Hepatocyte (in vitro differentiated cells): ENCODE results near the gene SBNO2.

ENCODE experiments used
- EZH2 ChIP-seq: fragments of 200-600 bp; sonication (generic); IDR thresholded peaks from 2 replicates; pipeline ENCODE4 v1.6.1; 2016; ENCODE audit warnings: antibody characterized with exemption, mild to moderate bottlenecking, borderline replicate concordance
- EZH2phosphoT487 ChIP-seq: fragments of 200-600 bp; sonication (generic); IDR thresholded peaks from one replicate; pipeline ENCODE4 v1.6.1; 2018; ENCODE audit warnings: antibody characterized with exemption, mild to moderate bottlenecking, low read depth, moderate library complexity; ENCODE audit not compliant: unreplicated experiment, severe bottlenecking
- TF ChIP-seq, protein P1 (sequence below): fragments of 200-600 bp; sonication (generic); IDR thresholded peaks from 2 replicates; pipeline ENCODE4 v1.5.1; 2016; ENCODE audit warnings: antibody characterized with exemption, mild to moderate bottlenecking; ENCODE audit not compliant: poor library complexity

DNA sequence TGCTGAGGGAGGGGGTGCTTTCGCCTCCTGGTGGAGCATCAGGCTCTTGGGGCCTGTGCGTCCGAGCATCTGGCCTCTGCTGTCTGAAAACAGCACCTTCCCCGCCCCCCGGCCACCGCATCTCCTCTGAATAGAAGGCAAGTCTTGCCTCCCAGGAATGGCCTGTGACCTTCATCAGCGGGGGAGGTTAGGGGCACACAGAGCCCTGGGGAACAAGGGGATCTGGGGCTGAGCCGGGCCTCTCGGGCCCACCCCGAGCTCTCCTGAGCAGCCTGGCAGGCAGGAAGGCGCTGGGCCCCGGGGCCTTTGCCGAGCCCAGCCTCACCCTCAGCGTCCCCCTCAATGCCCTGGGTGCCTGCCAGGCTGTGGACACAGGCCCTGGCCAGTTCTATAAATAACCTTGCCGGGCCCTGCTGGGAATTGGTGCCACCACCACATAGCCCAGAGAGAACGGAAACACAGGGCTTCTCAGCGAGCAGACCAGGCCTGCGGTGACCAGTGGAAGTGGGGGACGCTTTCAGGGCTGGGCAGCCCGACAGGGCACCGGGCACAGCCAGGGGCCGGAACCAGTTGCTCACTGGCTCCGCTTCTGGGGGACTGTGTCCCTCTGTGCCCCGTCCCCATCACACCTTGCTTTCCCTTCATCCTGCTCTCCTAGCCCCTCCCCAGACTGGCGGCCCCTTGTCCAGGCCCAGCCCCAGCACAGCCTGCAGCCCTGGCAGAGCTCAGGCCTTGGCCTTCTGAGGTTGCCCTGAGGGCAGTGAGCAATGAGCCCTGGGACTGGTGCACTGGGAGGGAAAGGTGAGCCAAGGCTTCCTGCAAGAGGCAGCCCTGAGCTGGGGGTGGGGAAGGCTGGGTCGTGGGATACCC, 41.0 kb upstream of the SBNO2 start:
- TF ChIP-seq, protein P1, sequence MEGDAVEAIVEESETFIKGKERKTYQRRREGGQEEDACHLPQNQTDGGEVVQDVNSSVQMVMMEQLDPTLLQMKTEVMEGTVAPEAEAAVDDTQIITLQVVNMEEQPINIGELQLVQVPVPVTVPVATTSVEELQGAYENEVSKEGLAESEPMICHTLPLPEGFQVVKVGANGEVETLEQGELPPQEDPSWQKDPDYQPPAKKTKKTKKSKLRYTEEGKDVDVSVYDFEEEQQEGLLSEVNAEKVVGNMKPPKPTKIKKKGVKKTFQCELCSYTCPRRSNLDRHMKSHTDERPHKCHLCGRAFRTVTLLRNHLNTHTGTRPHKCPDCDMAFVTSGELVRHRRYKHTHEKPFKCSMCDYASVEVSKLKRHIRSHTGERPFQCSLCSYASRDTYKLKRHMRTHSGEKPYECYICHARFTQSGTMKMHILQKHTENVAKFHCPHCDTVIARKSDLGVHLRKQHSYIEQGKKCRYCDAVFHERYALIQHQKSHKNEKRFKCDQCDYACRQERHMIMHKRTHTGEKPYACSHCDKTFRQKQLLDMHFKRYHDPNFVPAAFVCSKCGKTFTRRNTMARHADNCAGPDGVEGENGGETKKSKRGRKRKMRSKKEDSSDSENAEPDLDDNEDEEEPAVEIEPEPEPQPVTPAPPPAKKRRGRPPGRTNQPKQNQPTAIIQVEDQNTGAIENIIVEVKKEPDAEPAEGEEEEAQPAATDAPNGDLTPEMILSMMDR = no peak
- no peak for TF ChIP-seq EZH2
- TF ChIP-seq EZH2phosphoT487 = no peak
